A673 (cell line): ENCODE results near the gene HVCN1.

Experiments
- EZH2 ChIP-seq: fragments of 200-600 bp; sonication (generic); IDR thresholded peaks from 2 replicates; pipeline ENCODE4 v1.6.1; 2017; ENCODE audit warnings: borderline replicate concordance, low read depth, mild to moderate bottlenecking, mixed read lengths, antibody characterized with exemption, low read length; ENCODE audit not compliant: poor library complexity, severe bottlenecking
- TF ChIP-seq, protein P1 (sequence below): fragments of 300-800, 200-600 bp; sonication (generic); conservative IDR thresholded peaks from 2 replicates; pipeline ENCODE4 v1.5.1; 2017; ENCODE audit warnings: low read depth, mild to moderate bottlenecking, antibody characterized with exemption, low read length, moderate library complexity, mixed read lengths

- TF ChIP-seq, protein P1, sequence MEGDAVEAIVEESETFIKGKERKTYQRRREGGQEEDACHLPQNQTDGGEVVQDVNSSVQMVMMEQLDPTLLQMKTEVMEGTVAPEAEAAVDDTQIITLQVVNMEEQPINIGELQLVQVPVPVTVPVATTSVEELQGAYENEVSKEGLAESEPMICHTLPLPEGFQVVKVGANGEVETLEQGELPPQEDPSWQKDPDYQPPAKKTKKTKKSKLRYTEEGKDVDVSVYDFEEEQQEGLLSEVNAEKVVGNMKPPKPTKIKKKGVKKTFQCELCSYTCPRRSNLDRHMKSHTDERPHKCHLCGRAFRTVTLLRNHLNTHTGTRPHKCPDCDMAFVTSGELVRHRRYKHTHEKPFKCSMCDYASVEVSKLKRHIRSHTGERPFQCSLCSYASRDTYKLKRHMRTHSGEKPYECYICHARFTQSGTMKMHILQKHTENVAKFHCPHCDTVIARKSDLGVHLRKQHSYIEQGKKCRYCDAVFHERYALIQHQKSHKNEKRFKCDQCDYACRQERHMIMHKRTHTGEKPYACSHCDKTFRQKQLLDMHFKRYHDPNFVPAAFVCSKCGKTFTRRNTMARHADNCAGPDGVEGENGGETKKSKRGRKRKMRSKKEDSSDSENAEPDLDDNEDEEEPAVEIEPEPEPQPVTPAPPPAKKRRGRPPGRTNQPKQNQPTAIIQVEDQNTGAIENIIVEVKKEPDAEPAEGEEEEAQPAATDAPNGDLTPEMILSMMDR: no peak
- TF ChIP-seq EZH2: no peak
Measured at GRCh38 chr12:110638796-110639195, 50.1 kb downstream of the HVCN1 start.
